COLO668 (cell line): ENCODE measurements around the gene PALLD.

Experiments used
- DNase-seq: peaks from one replicate; lab custom pipeline; 2025; ENCODE audit not compliant: unreplicated experiment; lab: John Stamatoyannopoulos, UW

The PALLD gene

DNA sequence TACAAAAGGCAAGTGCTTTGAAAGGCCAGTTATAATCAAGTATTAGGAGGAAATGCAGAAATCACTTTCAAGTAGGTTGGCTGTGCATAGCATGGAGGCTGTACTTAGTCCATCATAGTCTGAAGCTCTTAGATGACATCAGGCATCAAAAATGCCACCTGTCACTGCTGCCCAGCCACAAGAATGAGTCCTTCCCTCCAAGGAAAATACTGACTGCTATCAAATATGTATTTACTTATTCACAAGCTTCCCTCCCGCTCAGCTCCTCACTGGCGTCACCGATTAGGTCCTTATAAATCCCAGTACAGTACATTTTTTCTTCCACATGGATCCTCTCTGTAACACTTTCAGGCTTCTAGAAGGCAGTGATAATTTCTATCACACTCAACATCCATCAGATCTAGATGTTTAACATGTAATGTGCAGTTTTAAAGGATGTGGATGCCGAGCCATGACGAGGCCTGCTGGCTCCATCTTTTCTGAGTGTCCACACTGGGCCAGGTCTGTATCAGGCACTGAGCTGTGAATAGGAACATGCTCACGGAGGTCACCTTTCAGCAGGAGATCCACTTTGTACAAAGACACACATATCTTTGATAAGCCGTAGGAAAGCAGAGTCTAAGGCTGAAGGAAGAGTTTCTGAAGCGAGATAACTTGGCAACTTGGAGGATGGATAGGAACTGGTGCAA, 121.9 kb downstream of the PALLD start:
- DNase-seq, result no peak

DNA sequence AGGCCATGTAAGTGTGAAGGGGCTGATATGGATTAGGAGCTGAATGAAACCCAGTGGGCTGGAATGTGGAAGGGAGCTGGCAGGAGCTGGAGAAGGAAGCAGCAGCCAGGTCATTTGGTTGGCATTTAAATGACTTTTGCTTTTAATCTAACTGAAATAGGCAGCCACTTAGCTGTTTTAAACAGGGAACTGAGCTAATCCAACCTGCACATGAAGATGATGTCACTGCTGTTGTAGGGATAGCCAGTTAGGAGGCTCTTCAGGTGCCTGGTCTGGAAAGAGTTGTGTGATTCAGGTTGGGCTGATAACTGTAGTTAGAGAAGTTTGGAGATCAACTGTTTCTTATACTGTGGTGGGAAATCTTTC, 122.4 kb downstream of the PALLD start:
- no peak for DNase-seq

GRCh38 chr4:168621806-168622589, 125.1 kb downstream of the PALLD start:
- DNase-seq, result no peak

DNA sequence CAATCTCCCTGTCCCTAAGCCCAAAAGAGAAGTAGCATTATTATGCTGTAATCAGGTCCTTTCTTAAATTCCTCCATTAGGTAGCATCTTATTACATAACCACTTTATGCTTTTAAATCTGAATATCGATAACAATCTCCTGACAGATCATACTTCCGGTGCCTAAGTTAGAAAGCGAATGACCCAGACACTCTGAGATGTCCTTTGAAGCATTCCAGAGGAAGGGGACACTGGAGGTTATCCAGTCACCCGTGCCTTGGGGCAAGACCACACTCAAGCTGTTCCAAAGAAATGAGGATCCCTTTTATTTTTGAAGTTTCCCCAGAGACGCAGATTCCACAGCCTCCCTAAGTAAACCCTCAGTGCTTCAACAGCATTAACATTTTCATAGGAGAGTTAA, 125.7 kb downstream of the PALLD start:
- no peak for DNase-seq

DNA sequence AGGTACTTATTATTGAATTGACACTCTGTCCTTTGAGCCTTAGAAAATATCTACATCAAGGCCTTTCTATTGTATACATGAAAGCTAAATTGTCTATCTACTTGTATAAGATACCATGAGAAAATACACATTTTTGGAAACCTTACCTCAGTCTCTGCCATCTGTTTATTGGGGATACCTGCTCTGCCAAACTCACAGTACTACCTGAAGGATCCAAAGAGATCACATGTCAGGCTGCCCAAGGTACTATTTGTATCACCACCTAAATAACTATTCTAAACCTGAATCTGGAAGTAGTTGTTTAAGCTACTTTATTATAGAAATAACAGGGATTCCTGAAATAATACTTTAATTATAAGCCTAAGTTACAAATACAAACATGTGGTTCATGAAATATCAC, 126.2 kb downstream of the PALLD start:
- DNase-seq, result no peak

GRCh38 chr4:168623484-168623883, 126.6 kb downstream of the PALLD start:
- no peak for DNase-seq

DNA sequence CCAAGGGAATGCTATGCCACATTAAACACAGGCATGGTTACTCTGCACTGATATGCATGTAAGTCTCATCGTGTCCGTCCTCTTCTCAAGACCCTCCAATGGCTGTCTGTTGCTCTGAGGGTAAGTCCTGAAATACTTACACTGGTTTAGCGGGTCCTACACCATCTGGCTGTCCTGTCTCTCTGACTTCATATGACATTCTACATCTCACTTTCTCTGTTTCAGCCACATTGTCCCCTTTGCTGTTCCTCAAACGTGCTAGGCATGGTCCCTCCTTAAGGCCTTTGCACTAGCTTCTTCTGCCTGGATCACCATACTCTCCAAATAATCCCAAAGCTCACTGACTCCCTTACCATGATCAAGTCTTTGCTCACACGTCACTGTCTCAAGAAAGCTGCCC, 131.4 kb downstream of the PALLD start:
- no peak for DNase-seq

- no peak for DNase-seq
Measured at GRCh38 chr4:168629566-168629965, 132.7 kb downstream of the PALLD start.

DNA sequence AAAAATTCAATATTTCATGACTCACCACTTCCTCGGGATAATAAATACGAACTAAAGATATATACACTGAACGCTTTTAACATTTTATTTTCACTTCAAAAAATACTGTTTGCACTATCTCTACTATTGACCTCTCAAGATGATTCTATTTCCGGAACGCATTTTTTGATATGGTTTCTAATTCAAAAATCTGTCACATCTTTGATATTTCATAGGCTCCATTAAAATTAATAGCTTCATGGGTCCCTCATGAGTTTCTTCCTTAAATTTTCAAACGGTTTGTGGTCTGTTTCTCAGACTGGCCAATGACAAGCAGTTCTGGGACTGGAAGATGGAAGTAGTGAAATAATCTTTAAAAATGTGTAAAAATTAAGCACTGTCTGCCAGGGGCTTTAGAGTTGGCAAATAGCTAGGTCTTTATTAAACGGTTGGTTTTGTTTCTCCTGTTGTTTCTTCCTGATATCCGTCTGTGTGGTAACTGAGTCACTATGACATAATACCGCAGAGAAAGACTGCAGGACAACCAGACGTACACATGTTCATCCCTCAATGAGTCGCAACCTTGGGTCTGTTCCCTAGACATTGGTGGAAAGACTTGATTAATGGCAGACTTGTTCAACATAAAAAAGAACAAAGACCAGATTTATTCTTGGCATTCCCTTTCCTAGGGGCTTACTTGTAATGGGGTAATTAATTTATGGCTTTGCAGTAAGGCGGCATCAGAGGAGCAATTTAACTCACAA, 133.8 kb downstream of the PALLD start:
- DNase-seq, result no peak

DNA sequence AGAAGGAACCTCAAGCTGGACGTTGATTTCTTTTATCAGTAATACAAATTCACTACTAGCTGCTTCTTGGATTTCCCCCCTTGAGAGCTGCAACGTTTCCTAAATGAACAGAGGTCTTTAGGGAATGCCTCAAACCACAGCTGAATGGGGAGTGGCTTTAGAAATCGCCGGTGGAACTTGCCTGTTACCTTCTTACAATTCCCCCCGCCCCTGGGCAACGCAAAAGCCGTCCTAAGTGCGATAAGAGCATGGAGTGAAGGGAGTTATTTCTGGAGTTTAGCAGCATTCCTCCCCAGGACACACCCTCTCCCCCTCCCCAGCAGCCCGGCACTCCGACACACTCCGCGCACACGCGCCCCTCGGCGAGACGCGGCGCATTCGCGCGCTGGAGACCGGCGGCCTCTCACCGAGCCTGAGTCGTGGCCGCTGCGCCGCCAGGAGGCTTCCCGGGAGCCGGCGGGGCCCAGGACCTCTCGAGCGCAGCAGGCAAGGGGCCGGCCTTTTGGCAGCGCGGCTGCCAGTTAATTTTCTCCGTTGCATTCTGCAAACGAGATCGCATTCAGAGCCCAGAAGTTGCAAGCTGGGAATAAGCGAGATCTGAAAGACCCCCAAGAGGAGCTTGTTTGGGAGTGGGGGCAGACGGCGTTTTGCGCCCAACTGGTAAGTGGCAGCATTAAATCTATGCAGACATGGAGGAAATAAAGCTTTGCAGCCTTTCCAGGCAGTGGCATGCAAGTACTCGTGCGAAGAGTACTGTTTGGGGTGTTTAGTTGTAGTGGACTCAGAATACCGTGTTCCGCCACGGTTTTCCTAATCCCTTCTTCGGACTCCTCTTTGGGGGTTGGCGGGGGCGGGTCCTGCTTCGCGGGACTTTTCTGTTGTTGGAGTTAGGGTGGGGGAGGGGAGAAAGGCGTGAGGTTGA, 134.7 kb downstream of the PALLD start:
- peak; percentile 82 for DNase-seq

DNA sequence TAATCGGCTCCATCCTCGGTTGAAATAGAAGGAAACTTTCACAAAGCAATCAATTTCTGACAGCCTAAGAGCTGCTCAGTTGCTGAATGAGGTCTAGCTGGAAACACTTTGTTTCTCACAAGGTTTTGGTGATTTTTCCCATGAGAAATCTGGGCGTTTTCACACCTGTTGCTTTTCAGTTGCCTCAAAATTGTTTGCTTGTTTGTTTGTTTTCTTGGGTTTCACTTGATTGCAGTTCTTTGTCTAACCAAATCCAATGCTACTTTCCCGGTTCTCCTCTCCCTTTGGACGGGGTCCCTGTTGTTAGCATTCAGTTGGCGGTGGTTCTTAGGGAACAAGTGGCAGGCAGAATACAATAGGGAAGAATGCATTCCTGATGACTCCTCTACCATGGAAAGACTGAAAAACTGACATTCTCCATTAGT, 135.5 kb downstream of the PALLD start:
- no peak for DNase-seq

DNA sequence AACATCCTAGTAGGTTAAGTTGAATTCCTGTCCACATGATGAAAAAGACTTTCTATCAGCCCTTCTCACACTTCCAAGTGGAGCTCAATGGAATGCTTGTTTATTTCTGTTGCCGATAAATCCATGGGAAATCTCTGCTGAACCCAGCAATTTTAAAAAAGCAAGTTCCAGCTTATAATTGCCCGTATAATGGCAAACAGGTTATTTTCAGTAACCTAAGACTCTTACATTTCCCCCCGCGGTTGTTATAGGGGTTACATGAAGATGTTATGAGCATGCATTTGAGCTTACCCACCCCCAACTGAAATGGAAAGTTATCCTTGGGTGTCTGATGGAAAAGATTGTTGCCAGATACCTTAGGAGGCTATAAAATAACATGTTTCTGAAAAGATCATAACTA, 136.2 kb downstream of the PALLD start:
- no peak for DNase-seq

- DNase-seq, result no peak
Measured at GRCh38 chr4:168633496-168633895, 136.6 kb downstream of the PALLD start.

DNA sequence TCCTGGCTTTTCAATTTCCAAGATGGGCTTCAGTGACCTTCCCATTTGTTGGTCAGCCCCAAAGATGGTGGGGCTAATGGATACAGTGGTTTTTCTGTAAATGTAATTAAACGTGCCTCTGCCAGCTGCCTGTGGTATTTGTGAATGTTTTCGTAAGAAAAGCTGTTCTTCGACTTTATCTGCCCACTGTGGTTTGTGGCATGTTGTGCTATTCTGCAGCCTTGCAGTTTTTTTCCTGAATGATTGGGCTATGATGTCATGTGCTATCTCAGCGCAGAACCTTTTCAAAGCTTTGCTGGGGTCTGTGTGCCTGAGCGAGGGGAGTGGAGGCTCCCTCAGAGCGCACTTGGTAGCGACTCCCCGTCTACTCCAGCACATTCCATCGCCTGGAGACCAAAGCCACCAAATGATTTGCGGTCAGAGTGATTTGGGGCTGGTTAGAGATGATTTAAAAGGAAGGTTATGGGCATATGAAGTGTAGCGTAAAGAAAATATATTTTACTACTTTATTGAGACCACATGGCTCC, 137.5 kb downstream of the PALLD start:
- no peak for DNase-seq

GRCh38 chr4:168636040-168636439, 139.2 kb downstream of the PALLD start:
- no peak for DNase-seq

DNA sequence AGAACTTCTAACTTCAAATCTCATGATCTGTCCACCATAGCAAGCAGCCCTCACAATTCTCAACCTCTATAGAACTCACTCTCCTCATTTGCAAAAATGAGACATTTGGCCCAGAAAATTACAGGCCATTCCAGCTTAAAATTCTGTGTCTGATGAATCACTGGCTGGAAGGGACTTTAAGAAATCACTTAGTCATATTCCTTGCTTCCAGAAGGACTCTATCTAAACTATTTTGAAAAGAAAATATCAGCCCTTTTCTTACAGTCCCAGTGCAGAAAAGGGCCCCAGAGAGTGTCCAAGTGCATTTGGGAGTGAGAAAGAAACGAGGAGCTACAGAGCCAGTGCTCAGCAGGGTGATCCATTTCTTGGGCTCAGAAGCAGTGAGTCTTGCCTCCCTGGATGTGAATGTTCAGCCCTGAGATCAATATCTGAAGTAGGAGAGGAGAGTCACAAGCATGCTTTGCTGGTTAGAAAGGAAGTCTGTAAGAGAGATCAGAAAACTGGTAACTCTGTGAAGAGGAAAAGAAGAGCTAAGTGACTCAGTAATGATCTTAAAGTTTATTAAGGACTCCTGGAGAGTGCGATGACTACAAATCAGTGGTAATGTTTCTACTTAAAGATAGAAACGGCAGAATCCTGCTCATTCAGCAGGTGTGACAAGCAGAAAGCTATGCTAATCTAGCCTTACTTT, 139.8 kb downstream of the PALLD start:
- no peak for DNase-seq

DNA sequence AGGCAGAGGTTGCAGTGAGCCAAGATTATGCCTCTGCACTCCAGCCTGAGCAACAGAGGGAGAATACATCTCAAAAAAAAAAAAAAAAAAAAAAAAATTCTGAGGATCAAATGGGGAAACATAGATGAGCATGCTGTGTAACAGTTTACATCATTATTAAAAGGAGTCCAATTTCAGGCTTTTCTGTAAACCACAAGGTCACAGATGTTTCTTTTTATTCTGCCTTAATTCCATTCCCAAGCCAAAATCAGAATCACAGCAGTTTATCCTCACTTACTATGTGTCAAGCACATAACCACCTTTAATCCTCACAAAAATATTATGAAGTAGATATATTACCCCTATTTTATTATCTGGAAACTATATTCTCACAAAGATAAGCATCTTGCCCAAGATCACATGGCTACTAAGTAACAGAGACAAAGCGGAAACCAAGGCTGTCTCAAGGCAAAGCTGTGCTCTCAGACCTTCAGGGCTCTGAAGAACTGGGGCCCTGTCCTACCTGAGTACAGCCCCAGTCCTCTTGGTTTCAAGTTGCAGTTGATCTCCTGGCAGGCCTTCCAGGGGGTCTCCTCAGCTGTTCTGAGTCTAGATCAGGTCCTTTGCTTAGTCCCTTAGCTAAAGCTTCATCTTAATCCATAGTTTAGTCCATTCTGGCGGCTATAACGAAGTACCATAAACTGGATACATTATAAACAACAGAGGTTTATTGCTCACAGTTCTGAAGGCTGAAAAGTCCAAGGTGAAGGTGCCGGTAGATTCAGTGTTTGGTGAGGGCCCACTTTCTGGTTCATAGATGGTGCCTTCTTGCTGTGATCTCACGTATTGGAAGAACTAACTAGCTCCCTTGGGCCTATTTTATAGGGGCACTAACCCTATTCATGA, 141.3 kb downstream of the PALLD start:
- no peak for DNase-seq

- DNase-seq, result no peak
Measured at GRCh38 chr4:168639914-168640313, 143.1 kb downstream of the PALLD start.

DNA sequence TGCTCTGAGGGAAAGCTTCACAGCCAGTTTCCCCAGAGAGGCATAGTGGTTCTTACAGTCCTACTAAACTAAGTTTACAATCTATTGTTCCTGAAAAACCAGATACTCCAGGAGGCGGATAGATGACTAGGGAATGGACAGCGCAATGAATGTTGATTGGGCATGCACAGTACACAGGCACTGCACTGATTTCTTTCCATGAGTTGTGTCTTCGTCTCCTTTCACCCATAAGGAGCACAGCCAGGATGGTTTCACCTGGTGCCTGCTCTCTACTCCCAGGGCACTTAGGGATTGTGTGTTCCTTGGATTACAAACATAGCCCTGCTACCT, 144.9 kb downstream of the PALLD start:
- no peak for DNase-seq
